ENCODE data around the gene PITX1.

The PITX1 gene

GRCh38 chr5:135027697-135028615, 6.1 kb downstream of the PITX1 start:
- no peak for DNase-seq

- no peak for DNase-seq
Measured at GRCh38 chr5:135027266-135027696, 6.7 kb downstream of the PITX1 start.

- DNase-seq: no peak
Measured at GRCh38 chr5:135026645-135027265, 7.3 kb downstream of the PITX1 start.

GRCh38 chr5:135025730-135026644, 8.0 kb downstream of the PITX1 start:
- DNase-seq: no peak

DNA sequence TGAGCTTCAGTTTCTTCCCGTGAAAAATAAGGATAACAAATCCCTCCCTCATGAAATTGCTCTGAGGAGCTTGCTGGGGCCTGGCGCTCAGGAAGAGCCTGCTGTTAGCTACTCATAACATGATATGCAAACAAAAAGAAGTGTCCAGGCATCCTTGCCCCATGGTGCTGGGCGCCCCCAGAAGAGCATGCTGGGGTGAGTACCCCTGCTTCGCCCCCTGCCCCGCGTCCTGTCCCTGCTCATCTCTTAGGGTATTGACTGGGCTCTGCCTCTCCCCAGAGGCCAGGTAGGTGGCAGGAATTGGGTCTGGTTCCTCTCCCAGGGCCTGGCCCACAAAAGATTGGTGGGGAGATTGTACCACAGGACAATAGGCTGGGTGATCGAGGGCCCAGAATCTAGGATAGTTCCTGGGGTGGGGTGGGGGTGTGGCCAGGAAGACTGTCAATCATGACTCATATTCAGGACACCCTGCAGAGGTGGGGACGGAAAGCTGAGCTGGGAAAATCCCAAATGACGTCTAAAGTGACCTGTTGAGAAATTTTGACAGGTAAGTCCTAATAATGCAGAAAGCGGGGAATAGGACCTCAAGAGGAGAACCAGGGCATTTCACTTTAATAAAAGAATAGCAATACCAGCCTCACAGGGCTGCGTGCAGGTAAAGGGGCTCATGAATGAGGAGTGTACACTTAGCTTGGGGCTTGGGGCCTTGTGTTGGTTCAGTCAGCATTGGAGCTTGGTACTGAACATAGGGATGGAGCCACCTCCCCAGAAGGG, 8.9 kb downstream of the PITX1 start:
- no peak for DNase-seq

- DNase-seq: no peak
Measured at GRCh38 chr5:135020111-135020895, 13.7 kb downstream of the PITX1 start.

DNA sequence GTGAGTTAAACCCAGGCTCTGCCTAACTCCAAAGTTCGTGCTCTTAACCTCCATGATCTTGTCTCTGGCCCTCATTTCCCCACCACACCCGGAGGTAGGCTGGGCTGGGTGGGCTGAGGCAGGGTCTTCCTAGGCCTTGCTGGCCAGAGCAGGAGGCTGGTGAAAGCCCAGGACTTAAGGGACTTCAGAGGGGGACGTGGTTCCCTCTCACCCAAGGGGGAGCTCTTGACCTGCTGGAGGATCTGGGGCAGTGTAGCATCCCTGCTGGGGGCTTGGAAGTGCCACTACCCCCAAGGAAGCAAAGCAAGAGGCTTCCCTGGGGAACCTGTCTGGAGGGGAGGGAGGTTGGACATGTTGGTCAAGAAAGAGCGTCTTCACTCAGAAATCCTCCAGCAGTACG, 14.7 kb downstream of the PITX1 start:
- DNase-seq: no peak

DNA sequence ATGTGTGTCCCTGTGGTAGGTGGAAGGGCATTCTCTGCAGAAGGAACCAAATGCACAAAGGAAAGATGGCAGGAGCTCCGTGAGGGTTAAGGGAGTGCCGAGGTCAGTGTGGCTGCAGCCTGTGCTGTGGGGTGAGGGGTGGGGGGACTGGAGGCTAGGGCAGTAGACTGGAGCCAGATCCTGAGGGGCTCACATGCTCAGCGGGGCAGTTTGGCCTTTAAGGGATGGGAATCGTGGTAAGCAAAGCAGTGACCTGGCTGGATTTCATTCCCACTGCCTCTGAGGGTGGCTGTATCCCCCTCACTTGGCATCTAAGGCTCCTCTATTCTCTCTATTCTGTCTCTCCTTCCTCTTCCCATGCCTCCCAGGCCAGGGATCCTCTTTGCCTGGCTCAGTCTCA, 15.6 kb downstream of the PITX1 start:
- DNase-seq: no peak

GRCh38 chr5:135016861-135017290, 17.2 kb downstream of the PITX1 start:
- DNase-seq: no peak

GRCh38 chr5:135015942-135016341, 18.1 kb downstream of the PITX1 start:
- no peak for DNase-seq

DNA sequence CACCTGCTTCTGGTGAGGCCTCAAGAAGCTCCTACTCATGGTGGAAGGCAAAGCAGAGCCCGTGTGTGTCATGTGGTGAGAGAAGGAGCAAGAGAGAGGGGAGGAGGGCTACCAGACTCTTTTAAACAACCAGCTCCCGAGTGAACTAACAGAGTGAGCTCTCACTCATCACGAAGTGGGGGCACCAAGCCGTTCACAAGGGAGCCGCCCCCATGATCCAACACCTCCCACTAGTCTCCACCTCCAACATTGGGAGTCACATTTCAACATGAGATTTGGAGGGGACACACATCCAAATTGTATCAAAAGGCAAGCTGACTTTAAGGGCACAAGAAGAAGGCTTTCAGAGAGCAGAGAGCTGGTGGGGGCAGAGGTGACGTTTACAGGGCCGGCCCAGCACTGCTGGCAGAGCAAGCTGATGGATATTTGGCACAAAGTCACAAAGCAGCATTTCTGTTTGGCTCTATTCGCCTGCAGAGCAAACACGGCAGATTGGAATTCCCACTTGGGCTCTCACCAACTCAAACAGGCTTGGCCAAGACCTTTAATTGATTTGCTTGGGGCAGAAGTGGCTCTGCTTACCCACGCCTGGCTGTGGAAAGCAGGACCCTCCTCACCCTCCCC, 20.0 kb downstream of the PITX1 start:
- no peak for DNase-seq

DNA sequence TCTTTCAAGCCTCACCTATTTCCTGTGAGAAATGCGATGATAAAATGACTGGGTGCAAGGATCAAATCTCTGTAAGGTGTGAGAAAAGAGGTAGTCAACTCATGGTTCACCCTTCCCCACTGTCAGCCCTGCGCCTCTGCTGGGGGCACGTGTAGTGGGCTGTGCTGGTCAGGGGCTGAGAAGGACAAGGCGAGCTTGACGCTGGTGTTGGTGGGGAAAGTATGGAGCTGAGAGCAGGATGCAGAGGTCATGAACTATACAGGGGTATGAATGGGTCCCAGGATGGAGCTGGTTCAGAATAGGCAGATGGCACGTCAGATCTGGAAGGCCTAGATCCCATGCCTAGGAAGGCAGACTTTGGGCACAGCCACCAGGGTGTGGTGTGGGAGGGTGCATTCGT, 20.6 kb downstream of the PITX1 start:
- DNase-seq: no peak

GRCh38 chr5:135012951-135013391, 21.1 kb downstream of the PITX1 start:
- no peak for DNase-seq

- no peak for DNase-seq
Measured at GRCh38 chr5:135012033-135012588, 21.9 kb downstream of the PITX1 start.

- DNase-seq: no peak
Measured at GRCh38 chr5:135011355-135012032, 22.5 kb downstream of the PITX1 start.

- DNase-seq: no peak
Measured at GRCh38 chr5:135010502-135011354, 23.3 kb downstream of the PITX1 start.

DNA sequence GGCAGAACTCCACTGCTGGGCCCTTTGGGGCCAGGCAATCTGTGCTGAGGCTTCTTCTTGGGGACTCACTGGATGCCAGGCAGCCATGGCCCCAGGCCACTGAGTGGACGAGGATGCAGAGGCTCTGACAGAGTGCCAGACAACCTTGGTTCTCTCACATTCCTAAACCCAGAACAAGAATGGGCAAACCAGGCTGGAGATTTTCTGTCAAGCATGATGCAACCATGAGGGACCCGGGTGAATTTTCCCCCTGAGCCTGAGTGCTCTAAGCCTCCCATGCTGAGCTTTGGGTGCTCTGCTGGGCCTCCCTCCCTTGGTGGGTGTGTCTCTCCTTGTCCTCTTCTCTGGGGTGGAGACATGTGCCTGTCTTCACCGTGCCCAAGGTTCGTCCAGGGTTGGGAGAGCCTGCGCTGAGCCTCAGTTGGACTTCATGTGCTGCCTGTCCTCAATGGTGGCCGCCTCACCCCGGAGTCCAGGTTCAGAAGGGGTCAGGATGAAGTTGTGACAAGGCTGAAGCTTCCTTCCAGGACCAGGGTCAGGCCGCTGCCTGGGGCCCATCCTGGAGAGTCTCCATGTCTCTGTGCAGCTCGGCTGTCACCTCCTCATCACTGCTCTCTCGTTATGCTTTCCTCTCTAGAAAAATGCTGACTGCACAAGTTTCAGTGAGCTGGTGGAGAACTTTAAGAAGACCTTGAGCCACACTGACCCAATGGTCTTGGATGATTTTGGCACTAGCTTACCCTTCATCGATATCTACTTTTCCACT, 24.1 kb downstream of the PITX1 start:
- no peak for DNase-seq

All from suppressor macrophage treated with lipopolysaccharide for 4 hours (primary cell).